Lung microvascular endothelial cell (primary cell): Measurements from ENCODE around the gene DCUN1D2. TPM values are rescaled to one million over a fixed set of nuclear protein-coding genes. Genes with fewer than 3 reads are reported as not detected.
"Not testable (repeated sequence)": the region's sequence is repeated elsewhere in the genome, so short reads cannot be mapped to it uniquely, and the experiment has no call there.

Source experiments
- DNase-seq, 2 donors: peaks; one replicate each; pipeline versions ENCODE4 v3.0.0 to v3.0.0-alpha.2; 2010; ENCODE audit warnings: low read depth in 2 of 2
- total RNA-seq: library from RNA; depleted of rRNA; stranded (reverse); fragments of >200 nt; gene quantifications from 2 replicates; pipeline ENCODE4 v1.2.1, GENCODE V29; 2014

DCUN1D2 gene
- total RNA-seq, 1 donor from 2014 or later, result 6.2 TPM

DNA sequence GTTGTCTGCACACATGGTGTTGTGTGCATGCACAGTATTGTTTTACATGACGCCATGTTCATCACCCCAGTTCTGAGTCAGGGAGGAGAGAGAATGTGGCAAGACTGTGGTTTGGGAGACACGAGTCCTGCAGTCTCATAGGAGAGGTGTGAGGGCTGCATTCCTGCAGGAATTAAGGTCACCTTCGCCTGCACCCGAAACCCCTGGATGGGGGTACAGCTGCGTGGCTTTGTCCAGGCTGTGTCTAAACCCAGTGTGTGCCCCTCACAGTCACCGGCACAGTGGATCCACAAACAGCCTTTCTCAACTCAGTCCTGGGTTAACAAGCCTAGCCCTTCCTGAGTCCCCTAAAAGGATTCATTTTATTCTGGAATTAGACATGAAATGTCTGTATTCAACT lies 42.9 kb downstream of the DCUN1D2 start:
- no peak for DNase-seq

DNA sequence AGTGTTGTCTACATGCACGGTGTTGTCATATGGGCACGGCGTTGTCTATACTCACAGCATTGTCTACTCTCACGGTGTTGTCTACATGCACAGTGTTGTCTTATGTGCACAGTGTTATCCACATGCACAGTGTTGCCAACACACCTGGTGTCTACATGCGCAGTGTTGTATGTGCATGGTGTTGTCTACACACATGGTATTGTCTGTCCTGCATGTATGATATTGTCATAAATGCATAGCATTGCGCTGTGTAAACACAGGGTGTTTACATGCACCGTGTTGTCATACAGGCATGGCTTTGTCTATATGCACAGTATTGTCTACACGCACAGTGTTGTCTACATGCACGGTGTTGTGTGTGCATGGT lies 44.0 kb downstream of the DCUN1D2 start:
- no peak for DNase-seq

DNA sequence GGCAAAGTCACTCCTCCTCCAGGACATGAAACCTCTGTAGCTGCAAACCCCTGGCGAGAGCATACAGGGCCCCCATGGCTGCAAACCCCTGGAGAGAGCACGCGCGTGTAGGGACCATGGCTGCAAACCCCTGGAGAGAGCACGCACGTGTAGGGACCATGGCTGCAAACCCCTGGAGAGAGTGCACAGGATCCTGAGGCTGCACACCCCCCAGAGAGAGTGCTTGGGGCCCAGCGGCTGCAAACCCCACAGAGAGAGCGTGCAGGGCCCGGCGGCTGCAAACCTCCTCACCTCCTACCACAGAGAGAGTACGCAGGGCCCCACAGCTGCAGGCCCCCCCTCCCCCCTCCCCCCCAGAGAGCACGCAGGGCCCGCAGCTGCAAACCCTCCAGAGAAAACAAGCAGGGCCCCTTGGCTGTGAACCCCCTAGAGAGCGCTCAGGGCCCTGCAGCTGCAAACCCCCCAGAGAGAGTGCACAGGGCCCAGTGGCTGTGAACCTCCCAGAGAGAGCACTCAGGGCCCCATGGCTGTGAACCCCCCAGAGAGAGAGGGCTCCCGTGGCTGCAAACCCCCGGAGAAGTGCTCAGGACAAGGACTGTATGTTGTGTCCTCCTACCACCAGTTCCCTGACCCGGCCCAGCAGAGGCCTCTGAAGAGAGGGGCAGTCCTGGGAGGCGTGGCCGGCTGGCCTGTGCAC lies 44.6 kb downstream of the DCUN1D2 start:
- DNase-seq, result no peak

GRCh38 chr13:113443991-113444390 lies 46.5 kb downstream of the DCUN1D2 start:
- no peak for DNase-seq

GRCh38 chr13:113442985-113443362 lies 47.5 kb downstream of the DCUN1D2 start:
- DNase-seq, result no peak

DNA sequence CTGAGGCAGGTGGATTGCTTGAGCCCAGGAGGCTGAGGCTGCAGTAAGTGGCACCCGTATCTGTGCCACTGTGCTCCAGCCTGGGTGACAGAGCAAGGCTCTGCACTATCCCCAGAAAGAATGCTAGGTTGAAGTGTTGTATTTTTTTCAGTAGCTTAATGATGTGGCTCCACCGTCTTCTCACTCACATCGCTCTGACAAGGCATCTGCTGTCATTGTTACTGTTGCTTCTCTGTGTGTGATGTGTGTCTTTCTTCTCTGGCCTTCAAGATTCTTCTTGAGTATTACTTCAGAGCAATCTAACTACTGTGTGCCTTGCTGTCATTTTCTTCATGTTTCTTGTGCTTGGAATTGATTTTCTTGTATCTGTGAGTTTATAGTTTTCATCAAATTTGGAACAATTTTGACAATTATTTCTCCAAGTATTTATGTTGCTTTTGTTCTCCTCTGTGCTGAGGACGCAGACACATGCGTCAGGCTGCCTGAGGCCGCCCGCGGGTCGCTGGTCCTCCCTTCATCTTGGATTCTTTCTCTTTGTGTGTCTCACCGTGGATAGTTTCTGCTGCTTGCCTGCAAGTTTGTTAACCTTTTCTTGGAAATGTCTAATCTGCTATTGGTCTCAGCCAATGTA lies 48.0 kb downstream of the DCUN1D2 start:
- DNase-seq, result no peak

DNA sequence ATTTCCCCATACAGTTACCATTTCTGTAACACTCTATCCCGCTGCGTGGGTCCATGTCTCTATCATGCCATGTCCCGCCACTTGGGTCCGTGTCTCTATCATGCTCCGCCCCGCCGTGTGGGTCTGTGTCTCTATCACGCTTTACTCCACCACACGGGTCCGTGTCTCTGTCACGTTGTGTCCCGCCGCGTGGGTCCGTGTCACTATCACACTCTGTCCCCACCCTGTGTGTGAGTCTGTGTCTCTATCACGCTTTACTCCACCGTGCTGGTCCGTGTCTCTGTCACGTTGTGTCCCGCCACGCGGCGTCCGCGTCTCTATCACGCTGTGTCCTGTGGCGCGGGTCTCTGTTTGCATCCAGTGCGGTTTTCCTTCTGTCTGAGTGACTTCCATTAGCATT lies 48.9 kb downstream of the DCUN1D2 start:
- no peak for DNase-seq

- no peak for DNase-seq
These were observed 53.0 kb downstream of the DCUN1D2 start for GRCh38 chr13:113437408-113438010.

GRCh38 chr13:113436866-113437265 lies 53.6 kb downstream of the DCUN1D2 start:
- DNase-seq, result not testable (repeated sequence)

DNA sequence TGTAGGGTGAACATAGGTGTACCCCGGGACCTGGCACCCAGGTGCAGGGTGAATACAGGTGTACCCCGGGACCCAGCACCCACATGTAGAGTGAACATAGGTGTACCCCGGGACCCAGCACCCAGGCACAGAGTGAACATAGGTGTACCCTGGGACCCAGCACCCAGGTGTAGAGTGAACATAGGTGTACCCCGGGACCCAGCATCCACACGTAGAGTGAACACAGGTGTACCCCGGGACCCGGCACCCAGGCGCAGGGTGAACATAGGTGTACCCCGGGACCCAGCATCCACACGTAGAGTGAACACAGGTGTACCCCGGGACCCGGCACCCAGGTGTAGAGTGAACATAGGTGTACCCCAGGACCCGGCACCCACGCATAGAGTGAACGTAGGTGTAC lies 54.6 kb downstream of the DCUN1D2 start:
- DNase-seq, result not testable (repeated sequence)

DNA sequence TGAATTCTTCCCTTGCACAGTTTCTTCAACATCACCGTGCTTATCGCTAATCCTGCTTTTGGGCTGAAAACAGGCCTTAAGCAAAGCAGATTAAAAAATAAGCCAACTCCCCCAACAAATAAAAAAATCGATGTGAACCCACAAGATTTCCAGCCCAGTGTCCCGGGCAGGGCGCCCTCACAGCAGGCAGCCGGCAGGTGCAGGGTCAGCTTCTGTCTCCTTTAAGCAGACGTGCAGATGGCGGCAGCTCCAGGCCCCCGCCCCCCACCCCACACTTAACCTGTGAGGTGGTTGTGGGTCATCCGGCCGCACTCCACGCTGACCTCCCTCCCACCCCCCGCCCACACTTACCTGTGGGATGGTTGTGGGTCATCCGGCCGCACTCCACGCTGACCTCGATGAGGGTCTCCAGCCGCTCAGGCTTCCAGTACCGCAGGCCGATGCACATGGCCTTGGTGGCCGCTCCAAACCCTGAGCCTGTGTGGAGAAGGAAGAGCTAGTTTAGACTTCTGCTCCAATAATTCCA lies 57.1 kb downstream of the DCUN1D2 start:
- no peak for DNase-seq

DNA sequence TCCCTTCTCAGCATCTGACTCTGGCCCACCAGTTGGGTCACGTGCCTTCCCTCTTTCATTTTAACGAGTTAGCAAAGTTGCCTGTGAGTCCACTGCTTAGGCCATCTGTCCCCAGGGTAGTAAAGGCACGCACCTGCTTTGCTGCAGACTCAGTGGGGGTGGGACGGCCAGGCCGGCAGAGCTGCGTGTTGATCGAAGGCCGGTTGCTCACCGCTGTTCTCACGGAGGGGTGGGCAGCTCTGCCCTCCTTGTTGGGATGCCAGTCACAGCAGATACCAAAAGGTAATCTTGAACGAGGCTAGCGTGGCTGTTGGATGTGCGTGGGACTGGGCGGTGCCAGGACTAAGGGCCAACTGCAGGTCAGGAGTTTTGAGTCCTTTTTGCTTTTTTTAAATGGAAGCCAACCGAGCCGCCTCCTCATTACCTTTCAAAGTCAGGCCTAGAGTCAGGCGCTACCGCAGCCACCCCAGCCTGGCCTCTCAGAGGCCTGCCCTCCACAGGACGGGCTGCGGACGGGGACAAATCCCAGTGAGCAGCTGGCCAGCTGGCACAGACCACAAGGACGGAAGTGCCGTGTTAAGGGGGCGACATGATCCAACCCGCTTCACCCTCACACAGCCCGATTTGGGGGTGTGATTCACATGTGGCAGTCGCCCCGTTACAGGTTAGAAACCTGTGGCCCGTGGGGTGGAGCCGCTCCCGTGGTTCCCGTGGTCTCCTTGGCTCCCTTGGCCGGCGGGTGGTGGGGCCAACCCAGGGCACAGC lies 57.8 kb downstream of the DCUN1D2 start:
- DNase-seq, result no peak

DNA sequence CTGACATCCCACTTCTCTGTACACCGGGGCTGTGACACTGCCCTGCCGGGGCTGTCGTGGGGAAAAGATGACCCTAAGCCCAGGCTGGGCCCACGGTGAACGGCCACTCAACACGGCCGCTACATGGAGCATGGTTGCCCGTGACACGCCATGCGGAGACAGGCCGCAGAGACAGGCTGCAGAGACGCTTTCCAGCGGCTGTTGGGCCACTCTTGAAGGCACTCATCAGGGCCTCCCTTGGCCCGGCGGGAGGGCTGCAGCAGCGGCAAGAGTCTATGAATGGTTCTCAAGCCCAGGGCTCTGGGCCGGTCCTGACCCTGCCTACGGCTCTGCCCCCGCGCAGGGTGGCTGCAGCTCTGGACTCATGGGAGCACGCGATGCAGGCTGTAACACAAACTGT lies 59.3 kb downstream of the DCUN1D2 start:
- DNase-seq, result no peak

- no peak for DNase-seq
These were observed 60.0 kb downstream of the DCUN1D2 start for GRCh38 chr13:113430378-113431110.

GRCh38 chr13:113429608-113429985 lies 60.9 kb downstream of the DCUN1D2 start:
- DNase-seq, result no peak

DNA sequence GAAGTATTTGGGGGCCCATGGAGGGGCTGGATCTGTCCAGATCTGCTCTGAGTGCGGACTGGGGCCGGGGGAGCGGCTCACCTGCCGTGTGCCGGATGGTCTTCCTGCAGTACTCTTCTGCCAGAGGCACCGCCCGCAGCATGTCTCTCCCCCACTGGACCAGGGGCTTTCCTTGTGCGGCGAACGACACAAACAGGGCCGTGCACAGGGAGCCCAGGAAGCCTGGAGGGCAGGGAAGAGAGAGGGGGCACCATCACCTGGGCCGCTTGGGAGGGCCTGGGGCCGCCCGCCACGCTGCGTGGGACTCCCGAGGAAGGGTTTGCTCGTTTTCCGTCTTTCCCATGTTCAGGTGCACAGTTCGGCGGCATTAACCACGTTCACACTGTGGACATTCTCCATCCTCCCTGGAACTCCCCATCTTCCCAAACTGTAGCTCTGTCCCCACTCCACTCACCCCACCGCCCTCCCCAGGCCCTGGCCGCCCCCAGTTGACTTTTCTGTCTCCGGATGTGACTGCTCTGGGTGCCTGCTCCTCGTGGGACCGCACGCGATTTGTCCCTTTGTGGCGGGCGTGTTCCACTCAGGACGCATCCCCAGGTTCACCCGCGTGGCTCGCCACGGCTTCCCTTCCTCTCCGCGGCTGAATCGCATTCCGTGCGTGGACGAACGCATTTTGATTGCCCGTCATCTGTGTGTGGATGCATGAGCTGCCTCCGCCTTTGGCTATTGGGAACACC lies 61.5 kb downstream of the DCUN1D2 start:
- no peak for DNase-seq

DNA sequence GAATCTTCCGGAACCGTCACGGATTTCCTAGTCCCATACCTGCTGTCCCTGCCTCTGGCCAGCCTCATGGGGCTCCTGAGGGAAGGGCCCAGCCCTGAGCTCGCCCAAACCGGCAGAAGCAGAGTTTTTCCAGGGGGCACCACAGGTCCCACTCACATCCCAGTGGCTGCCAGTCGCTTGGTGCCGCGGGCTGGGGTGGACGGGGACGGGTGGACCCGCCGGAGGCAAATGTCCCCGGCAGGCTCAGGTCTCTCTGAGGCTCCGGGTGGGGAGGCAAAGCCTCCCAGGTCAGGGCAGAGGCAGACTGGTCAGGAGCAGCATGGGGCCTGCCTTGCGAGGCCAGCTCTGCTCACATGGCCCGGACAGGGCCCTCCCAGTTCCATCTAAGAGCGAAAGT lies 62.0 kb downstream of the DCUN1D2 start:
- no peak for DNase-seq

DNA sequence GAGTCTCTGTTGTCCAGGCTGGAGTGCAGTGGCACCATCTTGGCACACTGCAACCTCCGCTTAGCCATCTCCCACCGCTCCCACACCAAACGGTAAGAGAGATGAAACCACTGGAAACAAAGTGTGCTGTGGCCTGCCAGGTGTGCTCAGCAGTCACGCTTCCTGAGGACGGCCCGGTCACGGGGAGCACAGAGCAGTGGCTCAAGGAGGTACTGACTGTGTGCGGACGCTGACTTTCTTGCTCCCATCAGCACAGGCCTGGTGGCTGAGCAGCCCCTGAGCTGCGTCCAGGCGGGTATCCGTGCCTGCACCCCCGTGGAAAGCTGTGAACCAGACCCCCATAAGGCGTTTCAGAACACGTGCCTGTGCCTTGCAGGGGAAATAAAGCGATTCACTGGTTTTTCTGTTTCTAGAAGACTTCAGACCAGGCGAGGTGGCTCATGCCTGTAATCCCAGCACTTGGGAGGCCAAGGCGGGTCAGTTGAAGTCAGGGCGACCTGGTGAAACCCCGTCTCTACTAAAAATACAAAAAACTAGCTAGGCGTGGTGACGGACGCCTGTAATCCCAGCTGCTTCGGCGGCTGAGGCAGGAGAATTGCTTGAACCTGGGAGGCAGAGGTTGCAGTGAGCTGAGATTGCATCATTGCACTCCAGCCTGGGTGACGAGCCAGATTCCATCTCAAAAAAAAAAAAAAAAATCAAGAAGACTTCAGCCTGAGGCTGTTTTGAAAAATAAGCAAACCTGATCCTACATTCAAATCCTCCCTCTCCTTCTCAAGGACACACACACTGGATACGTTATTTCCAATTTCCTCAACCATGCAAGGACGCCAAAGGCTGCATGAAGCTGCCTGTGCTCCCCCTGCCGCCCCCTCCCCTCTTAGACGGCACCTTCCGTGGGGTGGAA lies 62.7 kb downstream of the DCUN1D2 start:
- no peak for DNase-seq

- DNase-seq, result no peak
These were observed 63.9 kb downstream of the DCUN1D2 start for GRCh38 chr13:113426591-113426986.
